GOT3 (cell line): ENCODE data around the gene C14orf180.

ENCODE experiments used
- DNase-seq: peaks from one replicate; lab custom pipeline; 2025; ENCODE audit warnings: mixed read lengths; lab: John Stamatoyannopoulos, UW

Gene C14orf180

DNA sequence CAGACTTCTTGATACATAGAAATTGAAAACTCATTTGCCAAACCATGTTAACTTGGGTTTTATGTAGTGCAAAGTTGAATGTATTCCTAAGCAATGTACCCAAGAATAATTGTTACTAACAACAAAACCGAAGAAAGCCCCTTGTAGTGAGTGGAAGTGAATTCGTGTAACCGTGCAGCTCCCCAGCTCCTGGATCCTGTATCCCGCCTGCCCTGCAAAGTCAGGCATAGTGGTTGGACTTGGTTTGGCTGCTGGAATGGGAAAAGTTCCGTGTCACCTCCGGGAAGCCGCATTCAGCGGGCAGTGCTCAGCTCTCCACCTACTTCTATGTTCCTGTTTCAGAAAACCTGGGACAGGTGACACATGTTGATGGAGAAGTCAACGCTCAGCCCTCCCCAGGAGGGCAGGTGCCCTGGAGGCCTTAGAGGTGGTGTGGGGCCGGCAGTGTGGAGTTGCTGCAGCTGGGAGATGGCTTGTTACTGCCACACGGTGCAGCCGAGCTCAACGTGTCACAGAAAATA is 29.2 kb upstream of the C14orf180 start:
- no peak for DNase-seq

DNA sequence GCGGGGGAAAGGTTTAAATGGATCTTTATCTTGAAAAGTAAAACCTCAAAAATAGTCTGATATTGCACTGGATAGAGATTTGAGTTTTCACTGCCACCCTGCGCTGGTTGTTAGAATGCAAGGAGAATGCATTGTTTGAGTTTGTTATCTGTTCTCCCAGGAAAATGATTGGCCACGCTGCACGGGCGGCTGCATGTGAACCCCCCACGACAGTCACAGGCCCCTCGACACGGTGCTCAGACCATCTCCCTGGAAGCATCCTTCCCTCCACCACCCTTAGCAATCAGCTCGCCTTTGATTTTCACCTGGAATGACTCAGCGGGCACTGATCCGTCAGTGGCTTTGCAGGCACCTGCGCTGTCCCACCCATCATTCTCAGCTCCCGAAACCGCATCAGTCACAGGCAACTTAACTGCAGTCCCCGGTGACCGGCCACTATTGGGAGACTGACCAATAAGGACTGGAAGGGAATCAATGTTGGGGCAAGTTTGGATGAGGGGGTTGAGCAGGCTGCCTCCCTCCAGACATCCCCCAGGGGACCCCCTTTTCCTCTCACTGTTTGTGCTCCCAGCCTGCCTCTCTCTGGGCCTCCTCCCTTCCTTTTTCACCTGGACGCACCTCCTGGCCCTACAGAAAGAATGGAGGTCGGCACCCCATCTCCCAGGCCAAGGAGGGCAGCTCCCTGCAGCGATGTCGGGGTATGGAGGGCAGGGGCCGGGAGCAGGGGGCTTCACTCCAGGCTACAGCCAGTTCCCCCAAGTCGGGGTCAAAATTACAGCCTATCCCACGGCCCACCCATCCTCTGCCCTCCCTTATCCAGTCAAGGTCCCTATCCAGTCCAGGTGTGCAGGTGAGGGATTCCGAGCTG is 28.5 kb upstream of the C14orf180 start:
- no peak for DNase-seq

DNA sequence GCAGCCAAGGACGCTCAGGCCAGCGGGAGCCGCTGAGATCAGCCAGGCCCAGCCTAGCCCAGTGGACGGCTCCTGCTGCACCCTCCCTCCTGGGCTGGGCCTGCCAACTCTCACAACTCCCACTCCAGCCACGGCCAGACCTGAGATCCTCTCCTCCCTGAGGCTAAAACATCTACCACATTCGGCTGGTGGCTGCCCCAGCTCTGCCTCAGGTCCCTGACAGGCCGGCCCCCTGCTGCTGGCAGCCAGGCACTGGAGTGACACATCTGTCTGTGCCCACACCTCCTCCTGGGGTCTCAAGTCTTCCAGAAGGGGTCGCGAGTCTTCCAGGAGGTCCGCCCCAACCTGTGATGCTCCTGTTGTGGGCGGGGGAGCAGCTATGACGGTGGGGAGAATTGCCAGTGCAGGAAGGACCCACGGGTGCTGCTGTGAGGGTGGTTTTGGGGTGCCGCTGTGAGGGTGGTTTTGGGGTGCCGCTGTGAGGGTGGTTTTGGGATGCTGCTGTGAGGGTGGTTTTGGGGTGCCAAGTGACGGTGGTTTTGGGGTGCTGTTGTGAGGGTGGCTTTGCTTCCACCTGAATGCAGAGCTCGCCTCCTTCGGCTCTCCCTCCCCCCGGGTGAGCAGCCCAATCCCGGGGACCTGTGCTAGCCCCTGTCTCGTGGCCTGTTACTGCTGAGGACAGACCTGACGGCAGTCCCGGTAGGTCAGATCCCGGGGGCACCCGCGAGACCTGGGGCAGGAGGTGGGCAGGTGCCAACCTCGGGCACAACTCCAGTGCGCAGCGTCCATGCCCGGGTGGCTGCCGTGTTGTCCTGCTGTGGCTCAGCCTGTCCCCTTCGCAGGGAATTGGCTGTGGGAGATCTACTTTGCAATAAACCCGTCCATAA is 27.5 kb upstream of the C14orf180 start:
- no peak for DNase-seq

DNA sequence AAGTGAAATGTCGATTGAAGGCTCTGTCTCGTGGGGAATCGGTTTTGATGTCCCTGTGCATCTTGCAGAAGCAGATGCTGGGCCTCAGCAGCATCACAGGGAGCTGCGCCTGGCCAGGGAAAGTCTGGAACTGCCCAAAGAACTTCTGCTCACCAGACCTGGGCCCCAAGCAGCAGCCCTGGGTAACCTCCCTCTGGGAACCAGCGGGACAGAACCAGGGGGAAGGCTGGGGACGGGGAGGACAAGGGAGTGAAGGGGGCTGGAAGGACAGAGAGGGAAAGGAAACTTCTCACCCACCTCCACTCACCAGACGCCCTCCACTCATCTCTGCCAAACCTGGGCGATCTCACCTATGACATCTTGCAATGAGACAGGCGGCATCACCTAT is 26.8 kb upstream of the C14orf180 start:
- no peak for DNase-seq

DNA sequence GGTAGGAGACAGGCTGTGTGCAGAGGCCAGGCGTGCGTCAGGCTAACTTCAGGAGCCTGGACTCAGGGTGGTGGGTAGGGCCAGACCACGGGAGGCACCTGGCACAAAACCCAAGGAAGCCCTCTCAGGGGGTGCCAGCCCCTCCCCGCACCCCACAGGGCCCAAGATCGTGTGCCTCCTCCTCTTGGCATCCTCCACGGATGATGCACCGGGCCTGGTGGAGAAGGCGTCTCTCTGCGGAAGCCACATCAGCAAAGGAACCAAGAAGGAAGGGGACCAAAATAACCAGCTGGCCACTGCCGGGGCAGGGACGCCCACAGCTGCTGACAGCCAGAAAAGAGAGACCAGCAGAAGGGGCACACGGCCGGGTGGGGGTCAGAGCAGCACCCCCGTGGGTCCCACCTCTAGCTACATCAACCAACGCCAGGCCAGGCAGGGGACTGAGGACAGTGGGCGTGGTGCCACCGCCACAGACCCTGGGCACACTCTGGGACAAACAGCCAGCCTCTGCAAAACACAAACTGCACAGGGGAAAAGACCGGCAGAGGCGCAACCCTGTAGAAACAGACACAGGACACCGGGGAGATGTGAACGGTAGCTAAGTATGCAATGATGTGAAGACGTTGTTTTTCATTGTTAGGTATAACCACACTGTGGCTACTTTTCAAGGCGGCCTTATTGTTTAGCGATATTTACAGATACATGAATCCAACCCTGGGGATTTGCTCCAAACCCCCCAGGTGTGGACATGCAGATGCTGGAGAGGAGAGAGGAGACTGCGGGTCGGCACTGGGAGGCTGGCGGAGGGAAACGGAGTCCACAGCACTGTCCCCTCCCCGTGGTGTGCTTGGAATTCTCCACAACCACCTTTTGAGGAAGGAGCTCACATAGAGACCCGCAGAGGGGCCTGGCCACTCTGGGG is 26.1 kb upstream of the C14orf180 start:
- DNase-seq, result no peak

DNA sequence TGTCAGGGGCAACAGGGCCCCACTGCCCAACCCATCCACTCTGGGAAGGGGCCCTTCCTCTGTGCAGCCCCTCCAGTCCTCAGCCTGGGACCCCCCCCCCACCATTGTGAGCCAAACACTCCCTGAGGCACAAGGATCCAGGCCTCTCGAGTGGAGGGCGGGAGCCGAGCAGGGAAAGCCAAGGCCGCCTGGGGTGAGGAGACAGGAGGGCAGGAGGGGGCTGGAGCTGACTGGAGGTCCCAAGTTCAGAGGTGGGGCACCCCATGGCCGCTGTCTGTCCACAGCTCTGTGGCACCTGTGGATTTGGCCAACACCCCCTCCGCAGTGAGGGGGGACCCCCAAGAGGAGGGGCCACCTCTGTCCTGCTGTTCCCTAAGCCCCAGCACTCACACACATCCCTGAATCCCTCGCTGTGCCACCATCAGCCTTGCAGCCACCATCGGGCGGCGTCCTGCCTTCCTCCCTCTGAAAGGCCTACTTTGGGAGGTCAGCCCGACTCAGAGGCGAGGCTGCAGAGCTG is 25.4 kb upstream of the C14orf180 start:
- no peak for DNase-seq

DNA sequence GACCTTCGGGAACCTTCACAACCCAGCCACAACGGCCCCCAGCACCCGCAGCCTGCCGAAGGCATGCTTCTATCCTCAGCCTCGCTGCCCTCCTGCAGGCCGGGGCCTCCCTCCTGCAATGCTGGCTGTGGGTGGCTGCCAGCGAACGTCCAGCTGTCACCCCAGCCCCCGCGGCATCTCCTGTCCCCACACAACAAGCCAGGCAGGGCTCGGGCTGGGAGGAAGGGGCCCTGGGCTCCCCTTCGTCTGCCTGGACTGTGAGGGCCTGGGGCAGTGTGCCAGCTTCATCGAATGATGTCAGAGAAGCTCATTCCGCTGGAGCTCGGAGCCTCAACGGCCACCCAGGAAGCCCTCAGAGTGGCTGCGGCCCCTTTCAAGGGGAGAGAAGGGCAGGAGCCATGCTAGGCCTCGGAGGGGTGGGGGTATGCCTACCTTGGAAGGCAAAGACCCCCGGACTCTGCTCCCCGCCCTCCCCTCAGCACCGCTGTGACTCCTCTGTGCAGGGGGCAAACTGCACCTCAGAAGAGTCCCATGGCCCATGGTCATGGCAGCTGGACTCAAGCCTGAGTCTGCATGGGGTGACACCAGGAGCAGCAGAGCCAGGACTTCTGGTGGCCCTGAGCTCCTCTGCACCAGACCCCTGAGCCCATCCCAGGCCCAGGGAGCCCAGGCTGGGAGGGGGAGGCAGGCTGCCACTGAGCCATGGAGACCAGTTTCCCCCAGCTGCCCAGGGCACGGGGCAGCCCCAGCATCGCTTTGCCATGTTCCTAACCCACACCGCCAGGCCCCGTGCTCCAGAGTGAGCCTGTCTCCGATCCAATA is 24.7 kb upstream of the C14orf180 start:
- DNase-seq, result no peak

DNA sequence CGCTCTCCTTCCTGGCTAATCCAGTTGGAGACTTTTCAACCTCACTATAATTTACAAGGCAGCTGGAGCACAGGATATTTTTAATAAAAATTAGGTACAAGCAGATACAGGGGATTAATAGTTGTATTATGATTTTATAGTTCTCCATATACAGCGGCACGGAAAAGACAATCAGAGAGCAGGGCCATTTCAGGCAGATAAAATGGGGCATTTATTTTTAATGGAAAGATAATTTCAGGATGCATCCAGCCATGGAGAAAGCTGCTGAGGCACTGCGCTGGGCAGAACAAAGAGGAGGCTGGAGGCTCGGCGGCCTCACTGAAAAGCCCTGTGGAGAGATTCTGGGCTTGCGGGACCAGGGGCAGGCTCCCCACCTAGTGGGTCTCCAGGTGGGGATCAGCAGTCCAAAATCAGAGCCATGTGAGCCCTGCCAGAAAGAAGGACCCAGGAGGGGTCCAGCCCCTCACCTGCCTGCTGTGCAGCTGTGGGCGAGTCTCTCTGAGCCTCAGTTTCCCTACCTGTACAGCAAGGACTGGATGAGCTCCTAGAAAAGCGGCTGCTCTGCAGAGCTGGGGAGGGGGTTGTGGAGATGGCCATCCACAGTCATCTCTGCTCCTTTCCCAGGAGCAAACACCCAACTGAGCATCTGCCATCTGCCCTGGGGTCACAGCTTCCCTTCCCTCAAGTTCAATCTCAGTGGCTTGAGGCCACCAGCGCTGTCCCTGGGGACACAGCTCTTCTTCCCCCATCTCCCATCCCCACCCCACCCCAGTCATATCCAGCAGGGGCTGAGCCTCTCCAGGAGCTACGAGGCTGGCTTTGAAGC is 23.9 kb upstream of the C14orf180 start:
- no peak for DNase-seq

DNA sequence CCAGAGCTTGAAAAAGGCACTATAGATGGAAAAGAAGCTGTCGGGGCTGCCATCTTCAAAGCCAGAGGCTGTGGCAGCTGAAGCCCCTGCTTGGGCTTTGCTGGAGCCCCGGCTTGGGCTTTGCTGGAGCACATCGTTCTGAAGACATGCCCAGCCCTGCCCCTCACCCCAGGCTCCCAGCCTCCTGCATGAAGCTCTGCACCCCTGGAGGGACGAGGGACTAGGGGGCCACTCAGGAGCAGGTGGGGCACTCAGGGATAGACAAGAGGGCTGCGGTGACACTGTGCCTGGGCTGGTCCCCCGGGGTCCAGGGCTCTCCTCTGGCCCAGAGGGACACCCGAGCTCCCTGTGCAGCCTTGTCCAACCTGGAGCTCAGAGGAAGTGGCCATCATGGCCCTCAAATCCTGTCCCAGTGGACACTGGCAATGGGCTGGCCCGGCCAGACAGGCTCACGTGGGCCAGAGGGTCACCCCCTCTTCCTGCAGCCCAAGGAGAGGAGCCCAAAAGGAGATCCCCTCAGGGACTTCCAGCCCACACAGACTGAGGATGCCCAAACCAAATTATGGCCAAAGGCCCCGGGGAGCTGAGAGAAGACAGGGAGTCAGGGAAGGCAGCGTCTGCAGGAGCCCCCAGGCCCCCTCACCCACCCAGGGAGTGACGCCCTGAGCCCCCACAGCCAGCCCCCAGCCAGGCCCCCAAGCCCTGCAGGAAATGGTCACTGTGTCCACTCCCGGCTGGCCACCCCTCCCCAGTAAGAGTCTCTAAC is 23.1 kb upstream of the C14orf180 start:
- no peak for DNase-seq

DNA sequence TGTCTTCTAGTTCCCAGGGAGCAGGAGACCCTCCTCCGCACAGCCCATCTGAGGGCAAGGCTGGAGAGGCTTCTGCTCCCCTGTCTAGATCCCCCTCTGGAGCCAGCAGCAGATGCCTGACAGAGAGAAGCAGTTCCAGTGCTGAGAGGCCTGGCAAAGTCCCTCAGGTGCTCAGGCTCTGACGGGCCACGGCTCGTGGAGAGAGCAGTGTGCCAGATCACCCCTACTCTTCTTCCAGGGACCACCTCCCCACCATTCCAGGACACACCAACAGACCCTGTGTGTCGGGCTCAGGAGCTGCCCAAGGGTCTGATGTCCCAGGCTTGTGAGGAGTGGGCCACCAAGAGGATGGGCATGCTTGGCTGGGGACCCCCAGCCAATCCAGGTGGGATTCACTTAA is 22.5 kb upstream of the C14orf180 start:
- DNase-seq, result no peak

DNA sequence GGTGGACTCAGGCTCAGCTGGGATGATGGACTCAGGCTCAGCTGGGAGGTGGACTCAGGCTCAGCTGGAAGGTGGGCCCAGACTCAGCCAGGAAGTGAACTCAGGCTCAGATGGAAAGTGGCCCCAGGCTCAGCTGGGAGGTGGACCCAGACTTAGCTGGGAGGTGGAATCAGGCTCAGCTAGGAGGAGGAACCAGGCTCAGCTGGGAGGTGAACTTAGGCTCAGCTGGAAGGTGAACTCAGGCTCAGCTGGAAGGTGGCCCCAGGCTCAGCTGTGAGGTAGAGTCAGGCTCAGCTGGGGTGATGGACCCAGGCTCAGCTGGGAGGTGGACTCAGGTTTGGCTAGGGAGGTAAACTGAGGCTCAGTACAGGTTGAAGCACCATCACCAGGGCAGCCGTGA is 21.8 kb upstream of the C14orf180 start:
- no peak for DNase-seq

DNA sequence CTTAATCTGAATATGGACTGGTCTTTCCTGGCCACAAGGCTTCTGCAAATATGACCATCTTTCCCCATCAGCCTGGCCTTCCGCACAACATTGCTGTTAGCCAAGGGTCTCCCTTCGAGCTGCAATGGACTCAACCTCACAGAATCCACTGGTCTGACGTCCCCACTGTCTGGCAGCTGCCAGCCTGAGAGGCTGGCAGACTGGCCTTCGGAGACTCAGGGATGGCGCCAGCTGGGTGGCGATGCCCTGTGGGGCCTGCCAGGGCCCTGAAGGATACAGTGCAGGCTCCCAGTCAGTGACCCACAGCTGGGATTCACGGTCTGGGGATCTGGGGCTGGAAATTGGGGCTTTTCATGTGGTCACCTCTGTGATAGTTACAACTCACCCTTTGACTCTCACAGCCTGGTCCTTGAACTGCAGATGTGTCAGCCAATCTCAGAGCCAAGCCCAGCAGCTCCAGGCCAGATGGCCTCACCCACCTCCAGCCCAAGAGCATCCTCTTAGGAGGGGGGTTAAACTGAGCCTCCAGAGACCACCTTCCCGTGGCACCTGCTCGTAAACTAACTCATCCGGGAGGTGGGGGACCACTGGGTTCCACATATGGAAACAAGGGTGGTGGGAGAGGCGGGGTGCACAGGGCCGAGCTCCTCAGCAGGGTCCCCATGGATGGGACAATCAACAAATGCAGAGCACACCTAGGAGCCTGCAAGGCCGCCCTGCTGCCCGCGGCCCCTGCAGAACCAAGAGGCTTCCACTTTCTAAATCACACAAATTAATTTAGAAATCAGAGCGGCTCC is 21.1 kb upstream of the C14orf180 start:
- no peak for DNase-seq

DNA sequence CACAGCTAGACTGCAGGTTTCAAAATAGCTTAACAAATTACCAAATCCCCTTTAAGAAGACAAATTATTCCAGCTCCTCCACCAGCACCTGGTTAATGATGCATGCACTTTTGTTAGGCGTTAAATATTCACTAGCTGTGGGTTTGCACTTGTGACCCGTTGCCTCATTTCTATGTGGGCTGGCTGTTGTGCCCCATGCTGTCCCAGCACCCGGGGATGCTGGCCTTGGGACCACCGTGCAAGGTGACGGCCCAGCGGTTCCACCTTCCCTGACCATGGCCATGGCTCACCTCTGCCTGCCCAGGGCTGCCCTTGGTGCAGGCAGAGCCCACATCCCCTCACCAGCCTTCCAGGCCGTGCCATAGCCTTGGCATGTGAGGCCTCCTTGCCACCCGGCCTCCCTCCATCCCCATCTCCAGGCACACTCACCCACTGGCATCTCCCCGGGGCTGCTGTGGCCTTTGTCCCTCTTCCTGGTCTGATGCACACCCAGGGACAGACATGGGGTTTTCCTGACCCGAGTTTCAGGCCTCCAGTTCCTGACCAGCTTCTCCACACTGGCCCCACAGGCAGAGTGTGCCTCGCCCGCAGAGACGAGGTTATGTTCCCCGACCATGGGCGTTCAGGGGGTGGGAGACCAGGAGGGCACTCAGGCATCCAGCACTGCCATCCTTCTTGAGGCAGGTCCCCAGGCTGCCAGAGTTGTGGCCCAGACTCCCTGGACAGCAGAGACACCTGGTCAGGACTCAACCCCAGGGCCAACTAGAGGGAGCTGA is 20.3 kb upstream of the C14orf180 start:
- DNase-seq, result no peak

DNA sequence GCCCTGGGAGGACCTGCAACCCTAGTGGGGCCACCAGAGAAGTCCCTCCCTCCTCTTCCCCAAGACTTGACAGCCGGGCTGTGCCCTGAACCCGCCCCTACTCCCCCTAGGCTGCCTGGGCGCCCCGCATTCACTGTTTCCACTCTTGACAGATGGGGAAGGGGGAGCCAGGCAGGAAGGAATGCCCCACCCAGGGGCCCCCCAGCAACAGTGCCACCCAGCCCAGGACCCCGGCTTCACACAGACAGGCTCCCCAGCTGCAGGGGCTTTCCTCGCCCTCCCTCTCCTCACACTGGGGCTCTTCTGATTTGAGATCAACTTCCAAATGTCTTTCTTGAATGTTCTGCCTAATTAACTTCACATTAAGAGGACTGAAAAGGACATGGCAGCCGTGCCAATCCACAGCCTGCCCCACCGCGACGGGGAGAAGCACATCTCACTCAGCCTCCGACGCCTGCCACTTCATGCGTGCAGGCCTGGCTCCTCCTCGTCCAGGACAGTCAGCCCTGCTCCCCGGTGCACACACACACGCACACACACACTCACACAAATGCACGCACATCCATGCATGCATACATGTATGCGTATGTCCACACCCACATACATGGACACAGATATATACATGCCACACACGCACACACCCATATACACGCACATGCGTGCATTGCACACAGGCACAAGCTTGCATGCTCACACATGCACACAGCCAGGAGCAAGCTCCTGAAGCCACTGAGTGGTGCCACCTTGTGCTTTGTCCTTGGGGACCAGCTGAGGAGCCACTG is 19.6 kb upstream of the C14orf180 start:
- no peak for DNase-seq

DNA sequence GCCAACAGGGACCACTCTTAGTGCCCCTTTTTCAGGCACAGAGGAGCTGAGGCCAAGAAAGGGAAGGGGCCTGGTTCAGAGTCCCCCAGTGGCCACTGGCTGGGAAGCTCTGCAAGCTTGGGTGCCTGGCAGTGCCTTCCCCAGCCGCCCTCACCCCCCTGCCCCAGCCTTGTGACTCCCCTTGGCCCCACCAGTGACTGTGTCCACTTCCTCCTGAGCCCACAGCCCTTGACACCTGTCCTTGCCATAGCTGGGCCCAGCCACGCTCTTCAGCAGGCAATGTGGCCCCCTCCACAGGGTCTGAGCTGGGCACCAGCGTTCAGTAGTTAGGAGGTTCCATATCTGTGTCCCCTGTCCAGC is 19.0 kb upstream of the C14orf180 start:
- no peak for DNase-seq

DNA sequence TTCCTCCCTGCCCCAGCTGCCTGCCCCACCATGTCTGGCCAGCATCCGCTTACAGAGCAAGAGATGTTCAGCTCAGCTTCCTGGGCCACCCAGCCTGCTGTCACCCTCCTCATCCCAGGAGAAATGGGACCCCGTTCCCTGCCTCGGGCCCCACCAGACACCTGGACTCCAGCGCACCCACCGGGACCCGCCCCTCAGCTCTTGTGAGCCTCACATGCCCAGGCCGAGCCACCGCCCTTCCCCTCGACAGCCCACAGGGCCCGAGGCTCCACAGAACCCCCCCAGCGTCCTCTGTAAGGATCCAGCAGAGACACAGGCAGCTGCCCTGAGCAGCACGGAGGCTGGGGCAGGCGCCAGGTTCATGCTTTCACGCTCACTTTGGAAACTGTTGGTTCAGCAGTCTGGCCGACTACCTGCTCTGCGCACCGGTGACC is 18.4 kb upstream of the C14orf180 start:
- no peak for DNase-seq
